ENCODE measurements around the gene LMO3. TPM values are rescaled to one million over a fixed set of nuclear protein-coding genes. Genes with fewer than 3 reads are reported as not detected.
A peak's percentile ranks its signal among the peaks of the same experiment; 100 is the strongest.

LMO3 gene
- total and polyA plus RNA-seq, 2 of the 13 experiments (the other 11 are each of a cell fraction or from before 2014, with no cell fraction given) = not detected

- TF ChIP-seq MXD4 (CRISPR knock-in tag; IDR thresholded peaks at IDR 0.05) = no peak
- TF ChIP-seq MLLT10 (CRISPR knock-in tag; IDR thresholded peaks at IDR 0.05) = no peak
- TF ChIP-seq MEIS1 (CRISPR knock-in tag; IDR thresholded peaks at IDR 0.05; ENCODE audit: borderline replicate concordance) = no peak
- TF ChIP-seq ZNF597 (CRISPR knock-in tag; IDR thresholded peaks at IDR 0.05) = no peak
- TF ChIP-seq NFE2L1 (CRISPR knock-in tag; IDR thresholded peaks at IDR 0.05; ENCODE audit: borderline replicate concordance) = no peak
- no peak for TF ChIP-seq ZNF574 (CRISPR knock-in tag; IDR thresholded peaks at IDR 0.05)
- no peak for TF ChIP-seq ZFP36 (IDR thresholded peaks at IDR 0.05; ENCODE audit: borderline replicate concordance, low read depth, low read length, partially characterized antibody)
- TF ChIP-seq ZNF207 (IDR thresholded peaks at IDR 0.05; ENCODE audit: borderline replicate concordance) = no peak
- TF ChIP-seq ZNF33A (CRISPR knock-in tag; IDR thresholded peaks at IDR 0.05; ENCODE audit: borderline replicate concordance) = no peak
- TF ChIP-seq HIVEP1 (CRISPR knock-in tag; IDR thresholded peaks at IDR 0.05) = no peak
- no TSS peak for BruUV-seq (replicated peaks)
- H3K79me2 ChIP-seq (ENCODE audit: insufficient read depth, low read length) = no peaks in the 10 kb centered on the region
- no peak overlapping the region for H3K27ac ChIP-seq (ENCODE audit: extremely low read length, insufficient read depth, low read length)
- FAIRE-seq (no peak), ATAC-seq (peak; percentile 22; the same call in 1 of the 3 replicates), DNase-seq (ENCODE audit: low spot score) (no peak)
- ChIA-PET POLR2A (no interaction called here), CTCF (ENCODE audit: low intra/inter-chr PET ratio, low total read pairs) (no interaction called here)
- intact Hi-C loops (cut with micrococcal nuclease; ENCODE audit: unreplicated experiment) = no loop called here
- H3K9me3 ChIP-seq (ENCODE audit: low read length) = no peaks in the 10 kb centered on the region
- no peaks in the 10 kb centered on the region for H3K36me3 ChIP-seq (replicated peaks in 1 of 2; ENCODE audit: control insufficient read depth in 1 of 2, insufficient read depth in 2 of 2, low read length in 2 of 2)
- no peak overlapping the region for H3K4me3 ChIP-seq (replicated peaks in 1 of 3; ENCODE audit: insufficient read depth in 1 of 3, low read depth in 2 of 3, low read length in 3 of 3)
- in situ Hi-C loops (cut with HindIII; ENCODE audit: extremely low pct_ligation_motif_present, low pct_unique_long_range_greater_than_20kb) = no loop called here
- no peak overlapping the region for H3K4me2 ChIP-seq (ENCODE audit: low read depth, low read length)
- H3K4me1 ChIP-seq (ENCODE audit: insufficient read depth, low read length) = peaks cover 35% of the 10 kb centered on the region
- H3K27me3 ChIP-seq (ENCODE audit: control insufficient read depth in 1 of 2, insufficient read depth in 2 of 2, low read length in 2 of 2) = peaks cover 0 to 15% of the 10 kb centered on the region in 2 experiments; a peak in 1 of 5 replicates
- H2AFZ ChIP-seq (ENCODE audit: low read length) = no peak overlapping the region
- WGBS (ENCODE audit: low lambda C conversion rate) = 30% methylated on average over 7 of the region's 7 CpGs
- no peaks in the 10 kb centered on the region for H4K20me1 ChIP-seq (ENCODE audit: insufficient read depth, low read length)
- H3K9ac ChIP-seq (ENCODE audit: insufficient read depth, low read depth, low read length) = no peak overlapping the region
Observed at GRCh38 chr12:16610001-16610585, 4.1 kb upstream of the LMO3 start.

Data from HepG2 (cell line).